ENCODE measurements around the gene ATP9B.

DNA sequence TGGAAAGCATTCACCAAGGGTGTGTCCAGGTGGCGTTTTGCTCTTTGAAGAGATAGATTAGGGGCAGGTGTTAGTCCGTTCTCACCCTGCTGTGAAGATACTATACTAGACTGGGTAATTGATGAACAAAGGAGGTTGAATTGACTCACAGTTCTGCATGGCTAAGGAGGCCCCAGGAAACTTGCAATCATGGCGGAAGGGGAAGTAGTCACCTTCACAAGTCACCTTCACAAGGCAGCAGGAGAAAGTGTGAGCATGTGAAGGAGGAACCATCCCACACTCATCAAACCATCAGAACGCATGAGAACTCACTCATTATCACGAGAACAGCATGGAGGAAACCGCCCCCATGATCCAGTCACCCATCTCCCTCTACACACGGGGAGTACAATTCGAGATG lies 190.8 kb downstream of the ATP9B start:
- TF ChIP-seq EZH2 (optimal IDR thresholded peaks at IDR 0.05; ENCODE audit: low read depth, low read length) (no peak), EZH2phosphoT487 (IDR thresholded peaks at IDR 0.05; ENCODE audit: low read length) (no peak)
- TF ChIP-seq, protein P1, sequence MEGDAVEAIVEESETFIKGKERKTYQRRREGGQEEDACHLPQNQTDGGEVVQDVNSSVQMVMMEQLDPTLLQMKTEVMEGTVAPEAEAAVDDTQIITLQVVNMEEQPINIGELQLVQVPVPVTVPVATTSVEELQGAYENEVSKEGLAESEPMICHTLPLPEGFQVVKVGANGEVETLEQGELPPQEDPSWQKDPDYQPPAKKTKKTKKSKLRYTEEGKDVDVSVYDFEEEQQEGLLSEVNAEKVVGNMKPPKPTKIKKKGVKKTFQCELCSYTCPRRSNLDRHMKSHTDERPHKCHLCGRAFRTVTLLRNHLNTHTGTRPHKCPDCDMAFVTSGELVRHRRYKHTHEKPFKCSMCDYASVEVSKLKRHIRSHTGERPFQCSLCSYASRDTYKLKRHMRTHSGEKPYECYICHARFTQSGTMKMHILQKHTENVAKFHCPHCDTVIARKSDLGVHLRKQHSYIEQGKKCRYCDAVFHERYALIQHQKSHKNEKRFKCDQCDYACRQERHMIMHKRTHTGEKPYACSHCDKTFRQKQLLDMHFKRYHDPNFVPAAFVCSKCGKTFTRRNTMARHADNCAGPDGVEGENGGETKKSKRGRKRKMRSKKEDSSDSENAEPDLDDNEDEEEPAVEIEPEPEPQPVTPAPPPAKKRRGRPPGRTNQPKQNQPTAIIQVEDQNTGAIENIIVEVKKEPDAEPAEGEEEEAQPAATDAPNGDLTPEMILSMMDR (IDR thresholded peaks at IDR 0.05; ENCODE audit: low read length) = no peak

Measured in MM.1S (cell line).